Measurements from ENCODE around the gene EXOC3L2.

Gene EXOC3L2

GRCh38 chr19:45223879-45224278 is 21.3 kb downstream of the EXOC3L2 start:
- H3K4me3 Mint-ChIP-seq: no peak overlapping the region
- H3K9me3 Mint-ChIP-seq: no peaks in the 10 kb centered on the region
- DNase-seq (ENCODE audit: low spot score): no peak
- H3K4me1 Mint-ChIP-seq (ENCODE audit: low read depth): no peaks in the 10 kb centered on the region
- H3K27me3 Mint-ChIP-seq (ENCODE audit: low read depth): peaks cover 7% of the 10 kb centered on the region
- no peaks in the 10 kb centered on the region for H3K36me3 Mint-ChIP-seq (ENCODE audit: low read depth)
- H3K27ac Mint-ChIP-seq: no peak overlapping the region

GRCh38 chr19:45222724-45223123 is 22.5 kb downstream of the EXOC3L2 start:
- Mint-ChIP-seq H3K27ac (no peak overlapping the region), H3K27me3 (ENCODE audit: low read depth) (peaks cover 14% of the 10 kb centered on the region), H3K4me1 (ENCODE audit: low read depth) (no peaks in the 10 kb centered on the region), H3K36me3 (ENCODE audit: low read depth) (no peaks in the 10 kb centered on the region), H3K4me3 (no peak overlapping the region), H3K9me3 (no peaks in the 10 kb centered on the region)
- no peak for DNase-seq (ENCODE audit: low spot score)

GRCh38 chr19:45218911-45219743 is 26.1 kb downstream of the EXOC3L2 start:
- H3K27me3 Mint-ChIP-seq (ENCODE audit: low read depth): peaks cover 36% of the 10 kb centered on the region
- no peak for DNase-seq (ENCODE audit: low spot score)
- no peaks in the 10 kb centered on the region for H3K9me3 Mint-ChIP-seq
- no peak overlapping the region for H3K27ac Mint-ChIP-seq
- H3K4me3 Mint-ChIP-seq: no peak overlapping the region
- no peaks in the 10 kb centered on the region for H3K36me3 Mint-ChIP-seq (ENCODE audit: low read depth)
- no peaks in the 10 kb centered on the region for H3K4me1 Mint-ChIP-seq (ENCODE audit: low read depth)

- no peaks in the 10 kb centered on the region for H3K4me1 Mint-ChIP-seq (ENCODE audit: low read depth)
- no peak overlapping the region for H3K4me3 Mint-ChIP-seq
- no peak for DNase-seq (ENCODE audit: low spot score)
- no peaks in the 10 kb centered on the region for H3K9me3 Mint-ChIP-seq
- no peaks in the 10 kb centered on the region for H3K36me3 Mint-ChIP-seq (ENCODE audit: low read depth)
- H3K27me3 Mint-ChIP-seq (ENCODE audit: low read depth): peaks cover 42% of the 10 kb centered on the region
- H3K27ac Mint-ChIP-seq: no peak overlapping the region
These were observed 26.8 kb downstream of the EXOC3L2 start for GRCh38 chr19:45218426-45218825.

GRCh38 chr19:45217957-45218334 is 27.3 kb downstream of the EXOC3L2 start:
- H3K27ac Mint-ChIP-seq: no peak overlapping the region
- H3K36me3 Mint-ChIP-seq (ENCODE audit: low read depth): no peaks in the 10 kb centered on the region
- H3K9me3 Mint-ChIP-seq: no peaks in the 10 kb centered on the region
- no peak for DNase-seq (ENCODE audit: low spot score)
- no peak overlapping the region for H3K4me3 Mint-ChIP-seq
- H3K4me1 Mint-ChIP-seq (ENCODE audit: low read depth): no peaks in the 10 kb centered on the region
- H3K27me3 Mint-ChIP-seq (ENCODE audit: low read depth): peaks cover 44% of the 10 kb centered on the region

GRCh38 chr19:45217193-45217956 is 27.8 kb downstream of the EXOC3L2 start:
- no peak overlapping the region for H3K4me3 Mint-ChIP-seq
- no peak overlapping the region for H3K27ac Mint-ChIP-seq
- H3K4me1 Mint-ChIP-seq (ENCODE audit: low read depth): no peaks in the 10 kb centered on the region
- no peaks in the 10 kb centered on the region for H3K36me3 Mint-ChIP-seq (ENCODE audit: low read depth)
- no peaks in the 10 kb centered on the region for H3K9me3 Mint-ChIP-seq
- no peak for DNase-seq (ENCODE audit: low spot score)
- peaks cover 44% of the 10 kb centered on the region for H3K27me3 Mint-ChIP-seq (ENCODE audit: low read depth)

- Mint-ChIP-seq H3K4me1 (ENCODE audit: low read depth) (no peaks in the 10 kb centered on the region), H3K4me3 (no peak overlapping the region), H3K27ac (no peak overlapping the region), H3K27me3 (ENCODE audit: low read depth) (peaks cover 49% of the 10 kb centered on the region), H3K36me3 (ENCODE audit: low read depth) (no peaks in the 10 kb centered on the region), H3K9me3 (no peaks in the 10 kb centered on the region)
- no peak for DNase-seq (ENCODE audit: low spot score)
These were observed 28.5 kb downstream of the EXOC3L2 start for GRCh38 chr19:45216667-45217066.

GRCh38 chr19:45215391-45216191 is 29.6 kb downstream of the EXOC3L2 start:
- Mint-ChIP-seq H3K4me3 (no peak overlapping the region), H3K9me3 (no peaks in the 10 kb centered on the region), H3K4me1 (ENCODE audit: low read depth) (no peaks in the 10 kb centered on the region), H3K27ac (no peak overlapping the region), H3K36me3 (ENCODE audit: low read depth) (no peaks in the 10 kb centered on the region), H3K27me3 (ENCODE audit: low read depth) (peaks cover 54% of the 10 kb centered on the region)
- DNase-seq (ENCODE audit: low spot score): no peak

- Mint-ChIP-seq H3K4me1 (ENCODE audit: low read depth) (peaks cover 4% of the 10 kb centered on the region), H3K9me3 (no peaks in the 10 kb centered on the region), H3K27me3 (ENCODE audit: low read depth) (peaks cover 46% of the 10 kb centered on the region), H3K27ac (no peak overlapping the region), H3K36me3 (ENCODE audit: low read depth) (no peaks in the 10 kb centered on the region), H3K4me3 (no peak overlapping the region)
- no peak for DNase-seq (ENCODE audit: low spot score)
These were observed 32.2 kb downstream of the EXOC3L2 start for GRCh38 chr19:45213031-45213430.

GRCh38 chr19:45211751-45212381 is 33.3 kb downstream of the EXOC3L2 start:
- no peaks in the 10 kb centered on the region for H3K9me3 Mint-ChIP-seq
- DNase-seq (ENCODE audit: low spot score): no peak
- H3K27ac Mint-ChIP-seq: no peak overlapping the region
- no peak overlapping the region for H3K4me3 Mint-ChIP-seq
- peaks cover 38% of the 10 kb centered on the region for H3K27me3 Mint-ChIP-seq (ENCODE audit: low read depth)
- H3K36me3 Mint-ChIP-seq (ENCODE audit: low read depth): no peaks in the 10 kb centered on the region
- H3K4me1 Mint-ChIP-seq (ENCODE audit: low read depth): peaks cover 4% of the 10 kb centered on the region

- H3K4me3 Mint-ChIP-seq: no peak overlapping the region
These were observed 38.9 kb downstream of the EXOC3L2 start for GRCh38 chr19:45206328-45206727.

GRCh38 chr19:45205810-45206209 is 39.4 kb downstream of the EXOC3L2 start:
- Mint-ChIP-seq H3K4me3 (no peak overlapping the region), H3K27me3 (ENCODE audit: low read depth) (peaks cover 4% of the 10 kb centered on the region), H3K36me3 (ENCODE audit: low read depth) (no peaks in the 10 kb centered on the region), H3K27ac (no peak overlapping the region), H3K4me1 (ENCODE audit: low read depth) (peaks cover 4% of the 10 kb centered on the region), H3K9me3 (no peaks in the 10 kb centered on the region)
- no peak for DNase-seq (ENCODE audit: low spot score)

More at GRCh38 chr19:45206328-45206727, 38.9 kb downstream of the EXOC3L2 start:
- H3K4me1 Mint-ChIP-seq (ENCODE audit: low read depth): peaks cover 4% of the 10 kb centered on the region
- DNase-seq (ENCODE audit: low spot score): no peak
- peaks cover 7% of the 10 kb centered on the region for H3K27me3 Mint-ChIP-seq (ENCODE audit: low read depth)
- no peak overlapping the region for H3K27ac Mint-ChIP-seq
- no peaks in the 10 kb centered on the region for H3K36me3 Mint-ChIP-seq (ENCODE audit: low read depth)
- H3K9me3 Mint-ChIP-seq: no peaks in the 10 kb centered on the region

- Mint-ChIP-seq H3K36me3 (ENCODE audit: low read depth) (no peaks in the 10 kb centered on the region), H3K27ac (no peak overlapping the region), H3K9me3 (no peaks in the 10 kb centered on the region), H3K27me3 (ENCODE audit: low read depth) (peaks cover 2% of the 10 kb centered on the region), H3K4me3 (no peak overlapping the region), H3K4me1 (ENCODE audit: low read depth) (no peaks in the 10 kb centered on the region)
- no peak for DNase-seq (ENCODE audit: low spot score)
These were observed 42.6 kb downstream of the EXOC3L2 start for GRCh38 chr19:45202637-45203036.

All from T-helper 2 cell treated with Interferon-gamma antibody and Interleukin-4, amounts not matched to agents 5 μg/mL and 100 μg/mL, for 36 hours (primary cell).